HG02759 (cell line): Measurements from ENCODE around the gene KDM4D.
A peak's percentile ranks its signal among the peaks of the same experiment; 100 is the strongest.
"Not testable (repeated sequence)": the region's sequence is repeated elsewhere in the genome, so short reads cannot be mapped to it uniquely, and the experiment has no call there.

Experiments used
- ATAC-seq: cut with Tn5 transposase; IDR thresholded peaks from one replicate; pipeline ENCODE4 v1.9.1; 2021; ENCODE audit warnings: mild to moderate bottlenecking, moderate library complexity; ENCODE audit not compliant: unreplicated experiment

KDM4D gene

GRCh38 chr11:94973099-94973968, at the start of gene KDM4D, which contains the start of gene CWC15:
Gene KDM4D, plus strand, starts transcription at chr11:94973709. Its CDS starts 23,664 bp downstream, at chr11:94997373.
Gene CWC15, minus strand, starts transcription at chr11:94973556. Its CDS starts 1,371 bp downstream, at chr11:94972185.
- ATAC-seq = peak; percentile 100

- ATAC-seq = no peak
Observed at GRCh38 chr11:94924171-94924572, 49.3 kb upstream of the KDM4D start.

GRCh38 chr11:94924612-94925011, 48.9 kb upstream of the KDM4D start:
- ATAC-seq = no peak

GRCh38 chr11:94925422-94926270, 47.9 kb upstream of the KDM4D start:
- peak; percentile 55 for ATAC-seq

DNA sequence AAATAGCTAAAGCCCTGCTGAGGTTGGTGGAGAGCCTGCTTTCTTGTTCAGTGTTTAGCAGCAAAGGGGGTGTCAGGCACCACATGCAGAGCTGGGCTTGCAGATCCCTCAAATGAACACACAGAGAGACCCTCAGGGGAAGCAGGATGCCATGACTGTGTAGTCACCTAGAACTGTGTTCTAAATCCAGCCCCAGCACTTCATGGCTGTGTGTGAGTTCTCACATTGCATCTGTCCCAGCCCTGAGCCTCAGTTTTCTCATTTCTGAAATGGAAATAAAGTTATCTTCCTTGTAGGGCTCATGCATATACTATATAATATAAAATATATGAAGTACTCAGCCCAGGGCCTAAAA, 47.3 kb upstream of the KDM4D start:
- ATAC-seq = no peak

- ATAC-seq = no peak
Observed at GRCh38 chr11:94926698-94927237, 46.7 kb upstream of the KDM4D start.

GRCh38 chr11:94928117-94928990, 45.2 kb upstream of the KDM4D start:
- no peak for ATAC-seq

DNA sequence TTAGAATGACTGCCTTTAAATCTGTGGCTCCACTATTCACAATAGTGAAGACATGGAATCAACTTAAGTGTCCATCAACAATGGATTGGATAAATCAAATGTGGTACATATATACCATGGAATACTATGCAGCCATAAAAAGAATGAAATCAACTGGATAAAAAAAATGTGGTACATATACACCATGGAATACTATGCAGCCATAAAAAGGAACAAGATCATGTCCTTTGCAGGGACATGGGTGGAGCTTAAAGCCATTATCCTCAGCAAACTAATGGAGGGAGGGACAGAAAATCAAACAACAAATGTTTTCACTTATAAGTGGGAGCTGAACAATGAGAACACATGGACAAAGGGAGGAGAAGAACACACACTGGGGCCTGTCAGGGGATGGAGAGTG, 41.4 kb upstream of the KDM4D start:
- ATAC-seq = not testable (repeated sequence)

GRCh38 chr11:94932503-94932902, 41.0 kb upstream of the KDM4D start:
- no peak for ATAC-seq

DNA sequence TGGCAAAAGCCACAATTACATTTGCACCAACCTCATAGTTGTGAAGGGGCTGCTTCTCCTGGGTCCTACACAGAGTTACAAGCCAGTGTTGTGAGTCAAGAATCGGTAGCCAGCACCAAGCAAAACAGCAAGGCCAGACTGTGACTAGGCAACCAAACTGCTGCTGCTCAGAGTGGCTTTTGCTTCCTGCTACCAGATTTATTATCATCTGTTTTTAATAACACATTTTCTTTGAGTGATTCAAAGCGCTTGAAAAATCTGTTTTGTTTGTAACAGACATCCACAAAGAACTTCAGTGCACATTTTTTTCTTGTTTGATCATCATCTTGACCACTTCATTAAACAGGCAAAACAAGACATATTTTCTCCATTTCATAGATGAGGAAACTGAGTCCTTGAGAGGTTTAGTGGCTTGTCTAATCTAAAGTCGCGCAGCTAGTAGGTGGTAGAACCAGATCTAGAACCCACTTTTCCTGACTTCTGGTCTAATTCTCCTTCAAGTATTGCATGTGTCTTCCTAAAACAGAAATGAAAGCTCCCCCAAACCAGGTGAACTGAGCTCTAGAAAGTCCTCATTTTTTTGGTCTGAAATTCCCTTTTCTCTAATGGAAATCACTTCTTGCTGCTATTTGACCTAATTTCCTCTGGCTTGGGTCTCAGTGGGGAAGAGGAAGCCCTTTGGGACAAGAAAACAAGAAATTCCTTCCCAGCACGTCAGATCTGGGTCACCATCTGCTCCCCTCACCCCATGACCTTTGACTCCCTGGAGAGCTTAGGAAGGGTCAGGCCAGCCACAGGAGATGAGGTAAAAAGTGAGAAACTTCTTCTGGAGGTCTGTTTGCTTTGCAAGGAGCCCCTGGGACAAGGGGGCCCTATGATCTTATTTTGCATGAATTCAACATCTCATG, 40.0 kb upstream of the KDM4D start:
- no peak for ATAC-seq

DNA sequence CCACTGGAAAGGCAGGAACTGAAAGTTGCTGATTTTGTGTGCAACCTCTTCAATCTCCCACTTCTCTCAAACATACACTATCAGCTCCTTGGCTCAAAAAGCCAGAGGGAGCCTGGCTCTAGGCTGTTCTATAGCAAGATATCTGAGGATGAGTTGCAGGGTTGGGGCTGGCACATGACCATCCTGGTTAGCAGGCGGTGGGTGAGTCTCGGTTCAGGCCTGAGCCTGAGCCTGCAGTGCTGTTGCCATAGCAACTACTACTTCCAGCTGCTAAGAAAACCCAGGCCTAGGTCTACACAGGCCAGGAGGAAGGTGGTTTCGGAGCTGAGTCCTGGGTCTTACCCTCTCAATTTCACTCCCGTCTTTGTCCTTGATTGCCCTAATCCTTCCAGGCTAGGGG, 39.1 kb upstream of the KDM4D start:
- no peak for ATAC-seq

DNA sequence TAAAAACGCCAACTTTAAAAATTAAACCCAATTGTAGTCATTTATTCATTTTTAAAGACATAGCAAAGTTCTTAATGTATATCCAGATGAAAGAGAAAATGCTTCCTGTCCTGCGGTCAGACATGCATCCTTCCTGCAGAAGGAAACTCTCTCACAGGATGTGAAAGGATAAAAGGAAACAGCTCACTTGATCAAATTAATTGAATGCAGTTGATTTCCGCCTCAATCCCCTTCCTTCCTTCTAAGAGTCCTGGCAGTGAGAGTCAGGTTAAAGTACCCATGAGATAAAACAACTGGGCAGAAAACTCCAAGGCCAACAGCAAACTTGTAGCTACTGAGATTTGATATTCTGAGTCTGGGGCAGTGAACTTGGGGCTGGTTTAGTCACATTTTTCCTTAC, 38.7 kb upstream of the KDM4D start:
- ATAC-seq = no peak

GRCh38 chr11:94938095-94939055, 35.1 kb upstream of the KDM4D start:
- ATAC-seq = no peak

- ATAC-seq = no peak
Observed at GRCh38 chr11:94939346-94939745, 34.2 kb upstream of the KDM4D start.

- no peak for ATAC-seq
Observed at GRCh38 chr11:94941131-94941530, 32.4 kb upstream of the KDM4D start.

GRCh38 chr11:94946812-94947211, 26.7 kb upstream of the KDM4D start:
- peak; percentile 47 for ATAC-seq

GRCh38 chr11:94948070-94948617, 25.4 kb upstream of the KDM4D start:
- no peak for ATAC-seq

DNA sequence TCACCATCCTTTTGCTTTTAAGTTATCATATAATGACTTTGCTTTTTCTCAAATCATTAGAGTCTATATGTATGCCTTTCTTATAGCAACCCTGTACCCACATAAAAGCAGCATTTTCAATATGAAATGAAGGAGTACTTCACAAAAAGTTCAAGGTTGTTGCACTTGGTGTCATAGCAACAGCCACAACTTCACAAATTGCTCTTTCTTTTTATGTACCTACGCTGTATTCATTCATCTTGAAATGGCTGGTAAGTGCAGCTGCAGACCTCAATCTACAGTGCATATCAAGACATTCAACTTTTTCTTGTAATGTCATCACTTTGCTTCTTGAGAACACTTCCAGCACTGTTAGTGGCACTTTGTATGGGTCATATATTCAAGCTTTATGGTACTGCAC, 18.8 kb upstream of the KDM4D start:
- ATAC-seq = no peak
